Neural cell (in vitro differentiated cells): Measurements from ENCODE around the gene PRR30.

ENCODE experiments used
- CTCF ChIP-seq: fragments of 450-650 bp; IDR thresholded peaks from 2 replicates; pipeline ENCODE4 v1.5.1; 2014; ENCODE audit warnings: antibody characterized with exemption, mild to moderate bottlenecking, moderate library complexity; ENCODE audit not compliant: poor library complexity, severe bottlenecking
- EP300 ChIP-seq: fragments of 450-650 bp; conservative IDR thresholded peaks from 2 replicates; pipeline ENCODE4 v1.6.1; 2014; ENCODE audit warnings: antibody characterized with exemption, mild to moderate bottlenecking, moderate library complexity; ENCODE audit not compliant: poor library complexity, severe bottlenecking
- EZH2 ChIP-seq: fragments of 200-600, 300-800 bp; shearing (Covaris generic), sonication (generic); IDR thresholded peaks from 2 replicates; pipeline ENCODE4 v1.6.1; 2014; ENCODE audit warnings: antibody characterized with exemption, low read length, borderline replicate concordance, mild to moderate bottlenecking; ENCODE audit not compliant: insufficient read depth, poor library complexity, severe bottlenecking
- MXI1 ChIP-seq: fragments of 450-650 bp; conservative IDR thresholded peaks from 2 replicates; pipeline ENCODE4 v1.6.1; 2014; ENCODE audit warnings: antibody characterized with exemption, mild to moderate bottlenecking; ENCODE audit not compliant: poor library complexity, severe bottlenecking
- POLR2AphosphoS5 ChIP-seq: IDR thresholded peaks from 2 replicates; pipeline ENCODE4 v1.6.1; 2012
- RAD21 ChIP-seq: fragments of 450-650 bp; conservative IDR thresholded peaks from 2 replicates; pipeline ENCODE4 v1.6.1; 2014; ENCODE audit warnings: antibody characterized with exemption, mild to moderate bottlenecking, moderate library complexity
- REST ChIP-seq: IDR thresholded peaks from 2 replicates; pipeline ENCODE4 v1.6.1; 2012; ENCODE audit warnings: borderline replicate concordance
- SMC3 ChIP-seq: fragments of 450-650 bp; conservative IDR thresholded peaks from 2 replicates; pipeline ENCODE4 v1.6.1; 2014; ENCODE audit warnings: antibody characterized with exemption, mild to moderate bottlenecking, moderate library complexity; ENCODE audit not compliant: poor library complexity
- TAF1 ChIP-seq: IDR thresholded peaks from 2 replicates; pipeline ENCODE4 v1.6.1; 2012; ENCODE audit warnings: low read depth

- TF ChIP-seq CTCF (no peak), POLR2AphosphoS5 (no peak), RAD21 (no peak), EZH2 (no peak), REST (no peak), TAF1 (no peak), SMC3 (no peak), EP300 (no peak), MXI1 (no peak)
These were observed 14.1 kb downstream of the PRR30 start for GRCh38 chr2:27125104-27125503.
